ENCODE measurements around the gene CDC42BPA. TPM values are rescaled to one million over a fixed set of nuclear protein-coding genes. Genes with fewer than 3 reads are reported as not detected.

CDC42BPA gene
- total RNA-seq, 2 donors from 2014 or later = 26.4 to 36.6 TPM

GRCh38 chr1:226964068-226964425, 354.2 kb downstream of the CDC42BPA start:
- Histone ChIP-seq H3K4me3 (no peak overlapping the region), H3K9me3 (no peaks in the 10 kb centered on the region), H3K27ac (no peak overlapping the region), H3K27me3 (no peaks in the 10 kb centered on the region), H3K9ac (ENCODE audit: low read depth in 2 of 2, low read length in 2 of 2) (no peak overlapping the region), H3K36me3 (peaks cover 13% of the 10 kb centered on the region), H3K4me1 (no peaks in the 10 kb centered on the region)
- DNase-seq = no peak
- intact Hi-C loops (cut with DNase I) = no loop called here
- no peak for TF ChIP-seq CTCF (IDR thresholded peaks at IDR 0.05)

- Histone ChIP-seq H3K36me3 (peaks cover 13% of the 10 kb centered on the region), H3K27ac (no peak overlapping the region), H3K27me3 (no peaks in the 10 kb centered on the region), H3K9ac (ENCODE audit: low read depth in 2 of 2, low read length in 2 of 2) (no peak overlapping the region), H3K4me1 (no peaks in the 10 kb centered on the region), H3K4me3 (no peak overlapping the region), H3K9me3 (no peaks in the 10 kb centered on the region)
- intact Hi-C loops (cut with DNase I) = no loop called here
- no peak for DNase-seq
- no peak for TF ChIP-seq CTCF (IDR thresholded peaks at IDR 0.05)
Measured at GRCh38 chr1:226962421-226963391, 355.6 kb downstream of the CDC42BPA start.

GRCh38 chr1:226960944-226961765, 357.1 kb downstream of the CDC42BPA start:
- peaks cover 13% of the 10 kb centered on the region for H3K36me3 ChIP-seq
- no peak overlapping the region for H3K9ac ChIP-seq (ENCODE audit: low read depth in 2 of 2, low read length in 2 of 2)
- DNase-seq = no peak
- no peak overlapping the region for H3K27ac ChIP-seq
- no peak overlapping the region for H3K4me3 ChIP-seq
- no peaks in the 10 kb centered on the region for H3K4me1 ChIP-seq
- TF ChIP-seq CTCF (IDR thresholded peaks at IDR 0.05) = no peak
- no peaks in the 10 kb centered on the region for H3K9me3 ChIP-seq
- intact Hi-C loops (cut with DNase I) = no loop called here
- no peaks in the 10 kb centered on the region for H3K27me3 ChIP-seq

- intact Hi-C loops (cut with DNase I) = no loop called here
- Histone ChIP-seq H3K27me3 (no peaks in the 10 kb centered on the region), H3K9me3 (no peaks in the 10 kb centered on the region), H3K4me3 (no peak overlapping the region), H3K4me1 (no peaks in the 10 kb centered on the region), H3K27ac (no peak overlapping the region), H3K9ac (ENCODE audit: low read depth in 2 of 2, low read length in 2 of 2) (no peak overlapping the region), H3K36me3 (peaks cover 4% of the 10 kb centered on the region)
- no peak for DNase-seq
- no peak for TF ChIP-seq CTCF (IDR thresholded peaks at IDR 0.05)
Measured at GRCh38 chr1:226960256-226960655, 358.0 kb downstream of the CDC42BPA start.

GRCh38 chr1:226958300-226958699, 360.0 kb downstream of the CDC42BPA start:
- H3K27ac ChIP-seq = no peak overlapping the region
- H3K4me3 ChIP-seq = no peak overlapping the region
- DNase-seq = no peak
- H3K9me3 ChIP-seq = no peaks in the 10 kb centered on the region
- H3K36me3 ChIP-seq = no peaks in the 10 kb centered on the region
- no peaks in the 10 kb centered on the region for H3K4me1 ChIP-seq
- no peaks in the 10 kb centered on the region for H3K27me3 ChIP-seq
- intact Hi-C loops (cut with DNase I) = no loop called here
- no peak for TF ChIP-seq CTCF (IDR thresholded peaks at IDR 0.05)
- no peak overlapping the region for H3K9ac ChIP-seq (ENCODE audit: low read depth in 2 of 2, low read length in 2 of 2)

Measured in colonic mucosa (tissue), 4 donors.